ENCODE results near the gene MUC4. TPM values are rescaled to one million over a fixed set of nuclear protein-coding genes. Genes with fewer than 3 reads are reported as not detected.

The MUC4 gene
- polyA plus RNA-seq, 1 of the 3 experiments (the other 2 are of a cell fraction), result 0.07 TPM

- ChIA-PET CTCF (interaction anchor here (0.9 to 2.2 kb wide), 4 partner anchors 16 to 465 kb away, joined by 3 to 7 read pairs (median 3); partner anchors contain the start of gene XXYLT1), POLR2A (no interaction called here)
- no peaks in the 10 kb centered on the region for H3K27me3 ChIP-seq (ENCODE audit: insufficient read depth)
- no peak overlapping the region for H3K4me2 ChIP-seq
- H4K20me1 ChIP-seq (ENCODE audit: insufficient read depth), result no peaks in the 10 kb centered on the region
- no peaks in the 10 kb centered on the region for H3F3A ChIP-seq (replicated peaks; ENCODE audit: insufficient read depth)
- H2AFZ ChIP-seq (ENCODE audit: low read depth), result no peak overlapping the region
- no peaks in the 10 kb centered on the region for H3K79me2 ChIP-seq (ENCODE audit: insufficient read depth)
- 77% methylated on average over 12 of the region's 12 CpGs for WGBS (ENCODE audit: low lambda C conversion rate)
- TF ChIP-seq CHD2 (IDR thresholded peaks at IDR 0.05; ENCODE audit: low read length, partially characterized antibody), result no peak
- no peak for TF ChIP-seq GATA2 (CRISPR knock-in tag; IDR thresholded peaks at IDR 0.05)
- TF ChIP-seq EZH2phosphoT487 (IDR thresholded peaks at IDR 0.05; ENCODE audit: borderline replicate concordance, low read depth), result no peak
- no peak for TF ChIP-seq PBX3 (IDR thresholded peaks at IDR 0.05)
- no peak for TF ChIP-seq NFIC (IDR thresholded peaks at IDR 0.05; ENCODE audit: borderline replicate concordance)
- no peak for TF ChIP-seq SIN3A (IDR thresholded peaks at IDR 0.05; ENCODE audit: borderline replicate concordance, low read depth, low read length)
- TF ChIP-seq REST (IDR thresholded peaks at IDR 0.05; ENCODE audit: low read depth, low read length), result no peak
- no peak for TF ChIP-seq SMC3 (IDR thresholded peaks at IDR 0.05; ENCODE audit: low read depth, low read length)
- no peak for TF ChIP-seq RFX5 (IDR thresholded peaks at IDR 0.05; ENCODE audit: low read length)
- TF ChIP-seq NRF1 (IDR thresholded peaks at IDR 0.05; ENCODE audit: low read depth, low read length), result no peak
- no peak for TF ChIP-seq MAX (IDR thresholded peaks at IDR 0.05; ENCODE audit: low read depth)
- TF ChIP-seq MXI1 (IDR thresholded peaks at IDR 0.05; ENCODE audit: low read depth, low read length), result no peak
- no peaks in the 10 kb centered on the region for H3K9me3 ChIP-seq
- H3K36me3 ChIP-seq (replicated peaks in 1 of 2; ENCODE audit: control insufficient read depth in 1 of 2, insufficient read depth in 2 of 2, low read length in 1 of 2), result no peaks in the 10 kb centered on the region
- peaks cover 0 to 4% of the 10 kb centered on the region in 2 experiments; a peak in 1 of 4 replicates for H3K4me1 ChIP-seq (ENCODE audit: control insufficient read depth in 1 of 2, insufficient read depth in 2 of 2, low read depth in 1 of 2, low read length in 1 of 2)
- H3K4me3 ChIP-seq (ENCODE audit: low read depth in 2 of 2, low read length in 1 of 2), result no peak overlapping the region
- no peaks in the 10 kb centered on the region for H3K9me2 ChIP-seq
- no peak overlapping the region for H3K27ac ChIP-seq (ENCODE audit: low read depth in 2 of 2, low read length in 1 of 2)
- no peak overlapping the region for H3K9ac ChIP-seq
- DNase-seq, result no peak
Measured at GRCh38 chr3:195736866-195737490, 74.8 kb downstream of the MUC4 start.
